GM23338 (cell line): ENCODE data around the gene PCDHA2. TPM values are rescaled to one million over a fixed set of nuclear protein-coding genes. Genes with fewer than 3 reads are reported as not detected.

Experiments used
- ATAC-seq: fragments of 200-7000 bp; cut with Tn5 transposase; 3 replicates; pipeline ENCODE4 v1.9.1; 2020
- DNase-seq: peaks from one replicate; pipeline ENCODE4 v3.0.0-alpha.2; 2015; ENCODE audit warnings: low spot score
- H2AFZ ChIP-seq: fragments of 200-600 bp; sonication (generic); 2 replicates; pipeline ENCODE4 v1.8.0; 2016; ENCODE audit warnings: antibody characterized with exemption, mild to moderate bottlenecking, moderate library complexity
- H3F3A ChIP-seq: fragments of 200-600 bp; sonication (generic); replicated peaks from 2 replicates; pipeline ENCODE4 v1.8.0; 2017; ENCODE audit warnings: antibody characterized with exemption, mixed run types, low read depth
- H3K27ac ChIP-seq: fragments of 200-600 bp; sonication (generic); 2 replicates; pipeline ENCODE4 v1.6.1; 2016; ENCODE audit warnings: low read depth
- H3K27me3 ChIP-seq: fragments of 200-600 bp; sonication (generic); 2 replicates; pipeline ENCODE4 v1.8.0; 2016; ENCODE audit warnings: mild to moderate bottlenecking, mixed run types, moderate library complexity; ENCODE audit not compliant: insufficient read depth
- H3K36me3 ChIP-seq: fragments of 200-600 bp; sonication (generic); 2 replicates; pipeline ENCODE4 v1.8.0; 2016; ENCODE audit warnings: mild to moderate bottlenecking; ENCODE audit not compliant: insufficient read depth
- H3K4me1 ChIP-seq: fragments of 200-600 bp; sonication (generic); 2 replicates; pipeline ENCODE4 v1.8.0; 2016; ENCODE audit warnings: mild to moderate bottlenecking, moderate library complexity; ENCODE audit not compliant: insufficient read depth
- H3K4me2 ChIP-seq: fragments of 200-600 bp; sonication (generic); 2 replicates; pipeline ENCODE4 v1.7.1; 2017; ENCODE audit warnings: mixed run types
- H3K4me3 ChIP-seq: fragments of 200-600 bp; sonication (generic); 2 replicates; pipeline ENCODE4 v1.6.1; 2016; ENCODE audit warnings: mixed run types
- H3K79me2 ChIP-seq: fragments of 200-600 bp; sonication (generic); replicated peaks from 2 replicates; pipeline ENCODE4 v1.8.0; 2017; ENCODE audit warnings: mild to moderate bottlenecking; ENCODE audit not compliant: insufficient read depth
- H3K9me2 ChIP-seq: fragments of 200-600 bp; sonication (generic); 2 replicates; pipeline ENCODE4 v1.8.0; 2017; ENCODE audit not compliant: insufficient read depth
- H4K20me1 ChIP-seq: fragments of 200-600 bp; sonication (generic); replicated peaks from 2 replicates; pipeline ENCODE4 v1.8.0; 2017; ENCODE audit warnings: mild to moderate bottlenecking; ENCODE audit not compliant: insufficient read depth
- H3K27ac Mint-ChIP-seq: 2 replicates; pipeline ENCODE4 v1.8.0; 2020; ENCODE audit warnings: inconsistent platforms, mild to moderate bottlenecking, moderate library complexity, mixed read lengths
- H3K27me3 Mint-ChIP-seq: 3 replicates; pipeline ENCODE4 v1.8.0; 2022; ENCODE audit warnings: low read depth, mild to moderate bottlenecking, moderate library complexity, mixed read lengths, inconsistent platforms; ENCODE audit not compliant: insufficient read depth, poor library complexity
- H3K36me3 Mint-ChIP-seq: 3 replicates; pipeline ENCODE4 v1.8.0; 2021; ENCODE audit warnings: low read depth, mild to moderate bottlenecking, inconsistent platforms, moderate library complexity, mixed read lengths
- H3K4me1 Mint-ChIP-seq: 3 replicates; pipeline ENCODE4 v1.8.0; 2020; ENCODE audit warnings: mild to moderate bottlenecking, inconsistent platforms, mixed read lengths
- H3K4me3 Mint-ChIP-seq: 3 replicates; pipeline ENCODE4 v1.8.0; 2021; ENCODE audit warnings: moderate library complexity, mild to moderate bottlenecking, inconsistent platforms, mixed read lengths
- H3K9me3 Mint-ChIP-seq: 3 replicates; pipeline ENCODE4 v1.8.0; 2020; ENCODE audit warnings: moderate library complexity, mild to moderate bottlenecking, inconsistent platforms, mixed read lengths
- CREB1 ChIP-seq: fragments of 250-450 bp; sonication (Bioruptor Pico); IDR thresholded peaks from 2 replicates; pipeline ENCODE4 v1.5.0; 2020; ENCODE audit warnings: low read depth, mild to moderate bottlenecking, moderate library complexity
- EZH2 ChIP-seq: fragments of 200-600 bp; sonication (generic); IDR thresholded peaks from one replicate; pipeline ENCODE4 v1.8.0; 2017; ENCODE audit warnings: antibody characterized with exemption, mild to moderate bottlenecking, low read depth; ENCODE audit not compliant: unreplicated experiment
- EZH2phosphoT487 ChIP-seq: fragments of 200-600 bp; sonication (generic); IDR thresholded peaks from one replicate; pipeline ENCODE4 v1.8.1; 2018; ENCODE audit warnings: antibody characterized with exemption; ENCODE audit not compliant: unreplicated experiment
- JUNB ChIP-seq: IDR thresholded peaks from one replicate; pipeline ENCODE4 v1.6.1; 2016; ENCODE audit warnings: antibody characterized with exemption; ENCODE audit not compliant: unreplicated experiment
- NANOG ChIP-seq: IDR thresholded peaks from 2 replicates; pipeline ENCODE4 v1.6.1; 2016; ENCODE audit warnings: antibody characterized with exemption, borderline replicate concordance
- STAT1 ChIP-seq: IDR thresholded peaks from one replicate; pipeline ENCODE4 v1.6.1; 2016; ENCODE audit warnings: antibody characterized with exemption; ENCODE audit not compliant: unreplicated experiment
- ZNF331 ChIP-seq: fragments of 250-450 bp; sonication (Bioruptor Pico); IDR thresholded peaks from 2 replicates; pipeline ENCODE4 v1.5.0; 2020; ENCODE audit warnings: low read depth, mild to moderate bottlenecking, moderate library complexity
- long read RNA-seq: library from polyadenylated mRNA; unstranded; transcript quantifications from one replicate; pipeline ENCODE4 v2.0.0, GENCODE V29; 2020; ENCODE audit not compliant: unreplicated experiment
- polyA plus RNA-seq: library from polyadenylated mRNA; unstranded; fragments of >200 nt; fragmentation: Nextera tagmentation; extraction: Ambion mirVana; gene quantifications from 2 replicates; pipeline ENCODE4 v1.2.1, GENCODE V29; 2016
- total RNA-seq: library from RNA; depleted of rRNA; stranded (reverse); fragments of >200 nt; shearing (Covaris generic); gene quantifications from 2 replicates; pipeline ENCODE4 v1.2.3, GENCODE V29; 2014; rRNA removed
- TF ChIP-seq, protein P1 (sequence below), 2 experiments: fragments of 200-600 bp in 1 of 2; sonication (generic) in 1 of 2; conservative IDR thresholded peaks; 2 replicates each; pipeline versions ENCODE4 v1.5.1 to v1.6.1; 2016 to 2017; ENCODE audit warnings: antibody characterized with exemption in 2 of 2, low read depth in 2 of 2, mild to moderate bottlenecking in 2 of 2, moderate library complexity in 1 of 2
- TF ChIP-seq, protein P2 (sequence below): IDR thresholded peaks from 2 replicates; pipeline ENCODE4 v1.6.1; 2016; ENCODE audit warnings: antibody characterized with exemption
- TF ChIP-seq, protein P3 (sequence below): fragments of 250-450 bp; sonication (Bioruptor Pico); IDR thresholded peaks from 2 replicates; pipeline ENCODE4 v1.5.0; 2020; ENCODE audit warnings: mild to moderate bottlenecking, moderate library complexity

The PCDHA2 gene
- total RNA-seq (2.2 and 2.4 TPM in 2 replicates), polyA plus RNA-seq (0.99 and 1.3 TPM in 2 replicates)
- long read RNA-seq, result 0 reads

DNA sequence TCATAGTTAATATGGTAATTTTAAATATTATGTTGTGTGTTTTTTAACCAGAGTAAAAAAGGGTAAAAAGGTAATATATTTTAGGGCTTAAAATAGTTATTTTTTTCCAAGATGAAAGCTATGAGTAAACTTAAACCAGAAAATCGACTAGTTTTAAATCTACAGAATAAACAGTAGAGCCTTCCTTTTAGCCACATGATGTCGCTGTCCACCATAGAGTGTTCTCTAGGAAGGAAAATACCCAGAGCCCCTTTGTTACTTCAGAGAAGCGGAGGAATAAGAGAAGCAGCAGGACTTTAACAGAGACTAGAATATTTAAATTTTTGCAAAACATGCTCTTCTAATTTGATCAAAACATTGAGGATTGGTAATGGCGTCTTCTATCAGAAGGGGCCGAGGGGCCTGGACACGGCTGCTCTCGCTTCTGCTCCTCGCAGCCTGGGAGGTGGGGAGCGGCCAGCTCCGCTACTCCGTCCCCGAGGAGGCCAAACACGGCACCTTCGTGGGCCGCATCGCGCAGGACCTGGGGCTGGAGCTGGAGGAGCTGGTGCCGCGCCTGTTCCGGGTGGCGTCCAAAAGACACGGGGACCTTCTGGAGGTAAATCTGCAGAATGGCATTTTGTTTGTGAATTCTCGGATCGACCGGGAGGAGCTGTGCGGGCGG lies at the start of gene PCDHA2:
TSS of gene PCDHA2 (plus strand) at position 258 of the 664 bp plus-strand sequence.
- Mint-ChIP-seq H3K36me3 (peaks cover 22% of the 10 kb centered on the region), H3K4me1 (no peaks in the 10 kb centered on the region), H3K4me3 (peak within 1 kb of the TSS; percentile 84), H3K27ac (no peak within 1 kb of the TSS), H3K27me3 (no peaks in the 10 kb centered on the region), H3K9me3 (peaks cover 33% of the 10 kb centered on the region)
- H2AFZ ChIP-seq, result peak within 1 kb of the TSS; percentile 48
- H3K27me3 ChIP-seq, result no peaks in the 10 kb centered on the region
- peak; percentile 88 for DNase-seq
- no peaks in the 10 kb centered on the region for H3K4me1 ChIP-seq
- peak within 1 kb of the TSS; percentile 73 for H3K4me2 ChIP-seq
- no peaks in the 10 kb centered on the region for H4K20me1 ChIP-seq
- H3K27ac ChIP-seq, result no peak within 1 kb of the TSS
- ATAC-seq, result peak; percentile 93
- H3K79me2 ChIP-seq, result no peaks in the 10 kb centered on the region
- no peaks in the 10 kb centered on the region for H3K9me2 ChIP-seq
- TF ChIP-seq, protein P1, sequence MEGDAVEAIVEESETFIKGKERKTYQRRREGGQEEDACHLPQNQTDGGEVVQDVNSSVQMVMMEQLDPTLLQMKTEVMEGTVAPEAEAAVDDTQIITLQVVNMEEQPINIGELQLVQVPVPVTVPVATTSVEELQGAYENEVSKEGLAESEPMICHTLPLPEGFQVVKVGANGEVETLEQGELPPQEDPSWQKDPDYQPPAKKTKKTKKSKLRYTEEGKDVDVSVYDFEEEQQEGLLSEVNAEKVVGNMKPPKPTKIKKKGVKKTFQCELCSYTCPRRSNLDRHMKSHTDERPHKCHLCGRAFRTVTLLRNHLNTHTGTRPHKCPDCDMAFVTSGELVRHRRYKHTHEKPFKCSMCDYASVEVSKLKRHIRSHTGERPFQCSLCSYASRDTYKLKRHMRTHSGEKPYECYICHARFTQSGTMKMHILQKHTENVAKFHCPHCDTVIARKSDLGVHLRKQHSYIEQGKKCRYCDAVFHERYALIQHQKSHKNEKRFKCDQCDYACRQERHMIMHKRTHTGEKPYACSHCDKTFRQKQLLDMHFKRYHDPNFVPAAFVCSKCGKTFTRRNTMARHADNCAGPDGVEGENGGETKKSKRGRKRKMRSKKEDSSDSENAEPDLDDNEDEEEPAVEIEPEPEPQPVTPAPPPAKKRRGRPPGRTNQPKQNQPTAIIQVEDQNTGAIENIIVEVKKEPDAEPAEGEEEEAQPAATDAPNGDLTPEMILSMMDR (conservative IDR thresholded peaks at IDR 0.05; ENCODE audit: low read depth in 2 of 2), result peak; percentile 71 to 95
- no peak for TF ChIP-seq ZNF331 (CRISPR knock-in tag)
- peak within 1 kb of the TSS; percentile 55 for H3K4me3 ChIP-seq
- no peaks in the 10 kb centered on the region for H3F3A ChIP-seq
- no peaks in the 10 kb centered on the region for H3K36me3 ChIP-seq

DNA sequence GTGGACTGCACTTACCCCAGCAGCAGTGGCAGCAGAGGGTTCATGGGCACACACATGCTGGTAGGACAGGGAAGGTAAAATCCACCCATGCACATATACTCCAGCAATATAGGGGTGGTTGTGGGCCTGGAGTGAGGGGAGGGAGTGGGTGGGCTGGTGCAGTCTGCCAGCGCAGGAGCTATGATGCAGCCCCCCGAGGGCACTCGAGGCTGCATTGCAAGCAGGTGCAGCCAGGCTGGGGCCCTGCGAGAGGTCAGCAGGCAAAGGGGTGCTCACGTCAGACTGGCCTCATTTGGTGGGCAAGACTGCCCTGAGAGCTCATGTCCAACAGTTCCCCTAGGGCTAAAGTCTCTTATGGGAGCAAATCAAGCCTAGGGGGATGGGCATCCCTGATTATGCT lies 41.1 kb upstream of the PCDHA2 start:
- no peak for TF ChIP-seq CREB1 (CRISPR knock-in tag)
- TF ChIP-seq EZH2phosphoT487, result no peak
- TF ChIP-seq, protein P2, sequence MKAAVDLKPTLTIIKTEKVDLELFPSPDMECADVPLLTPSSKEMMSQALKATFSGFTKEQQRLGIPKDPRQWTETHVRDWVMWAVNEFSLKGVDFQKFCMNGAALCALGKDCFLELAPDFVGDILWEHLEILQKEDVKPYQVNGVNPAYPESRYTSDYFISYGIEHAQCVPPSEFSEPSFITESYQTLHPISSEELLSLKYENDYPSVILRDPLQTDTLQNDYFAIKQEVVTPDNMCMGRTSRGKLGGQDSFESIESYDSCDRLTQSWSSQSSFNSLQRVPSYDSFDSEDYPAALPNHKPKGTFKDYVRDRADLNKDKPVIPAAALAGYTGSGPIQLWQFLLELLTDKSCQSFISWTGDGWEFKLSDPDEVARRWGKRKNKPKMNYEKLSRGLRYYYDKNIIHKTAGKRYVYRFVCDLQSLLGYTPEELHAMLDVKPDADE, result no peak
- no peak for TF ChIP-seq NANOG
- no peak for TF ChIP-seq STAT1
- no peak for TF ChIP-seq EZH2
- TF ChIP-seq JUNB, result no peak
- TF ChIP-seq, protein P3, sequence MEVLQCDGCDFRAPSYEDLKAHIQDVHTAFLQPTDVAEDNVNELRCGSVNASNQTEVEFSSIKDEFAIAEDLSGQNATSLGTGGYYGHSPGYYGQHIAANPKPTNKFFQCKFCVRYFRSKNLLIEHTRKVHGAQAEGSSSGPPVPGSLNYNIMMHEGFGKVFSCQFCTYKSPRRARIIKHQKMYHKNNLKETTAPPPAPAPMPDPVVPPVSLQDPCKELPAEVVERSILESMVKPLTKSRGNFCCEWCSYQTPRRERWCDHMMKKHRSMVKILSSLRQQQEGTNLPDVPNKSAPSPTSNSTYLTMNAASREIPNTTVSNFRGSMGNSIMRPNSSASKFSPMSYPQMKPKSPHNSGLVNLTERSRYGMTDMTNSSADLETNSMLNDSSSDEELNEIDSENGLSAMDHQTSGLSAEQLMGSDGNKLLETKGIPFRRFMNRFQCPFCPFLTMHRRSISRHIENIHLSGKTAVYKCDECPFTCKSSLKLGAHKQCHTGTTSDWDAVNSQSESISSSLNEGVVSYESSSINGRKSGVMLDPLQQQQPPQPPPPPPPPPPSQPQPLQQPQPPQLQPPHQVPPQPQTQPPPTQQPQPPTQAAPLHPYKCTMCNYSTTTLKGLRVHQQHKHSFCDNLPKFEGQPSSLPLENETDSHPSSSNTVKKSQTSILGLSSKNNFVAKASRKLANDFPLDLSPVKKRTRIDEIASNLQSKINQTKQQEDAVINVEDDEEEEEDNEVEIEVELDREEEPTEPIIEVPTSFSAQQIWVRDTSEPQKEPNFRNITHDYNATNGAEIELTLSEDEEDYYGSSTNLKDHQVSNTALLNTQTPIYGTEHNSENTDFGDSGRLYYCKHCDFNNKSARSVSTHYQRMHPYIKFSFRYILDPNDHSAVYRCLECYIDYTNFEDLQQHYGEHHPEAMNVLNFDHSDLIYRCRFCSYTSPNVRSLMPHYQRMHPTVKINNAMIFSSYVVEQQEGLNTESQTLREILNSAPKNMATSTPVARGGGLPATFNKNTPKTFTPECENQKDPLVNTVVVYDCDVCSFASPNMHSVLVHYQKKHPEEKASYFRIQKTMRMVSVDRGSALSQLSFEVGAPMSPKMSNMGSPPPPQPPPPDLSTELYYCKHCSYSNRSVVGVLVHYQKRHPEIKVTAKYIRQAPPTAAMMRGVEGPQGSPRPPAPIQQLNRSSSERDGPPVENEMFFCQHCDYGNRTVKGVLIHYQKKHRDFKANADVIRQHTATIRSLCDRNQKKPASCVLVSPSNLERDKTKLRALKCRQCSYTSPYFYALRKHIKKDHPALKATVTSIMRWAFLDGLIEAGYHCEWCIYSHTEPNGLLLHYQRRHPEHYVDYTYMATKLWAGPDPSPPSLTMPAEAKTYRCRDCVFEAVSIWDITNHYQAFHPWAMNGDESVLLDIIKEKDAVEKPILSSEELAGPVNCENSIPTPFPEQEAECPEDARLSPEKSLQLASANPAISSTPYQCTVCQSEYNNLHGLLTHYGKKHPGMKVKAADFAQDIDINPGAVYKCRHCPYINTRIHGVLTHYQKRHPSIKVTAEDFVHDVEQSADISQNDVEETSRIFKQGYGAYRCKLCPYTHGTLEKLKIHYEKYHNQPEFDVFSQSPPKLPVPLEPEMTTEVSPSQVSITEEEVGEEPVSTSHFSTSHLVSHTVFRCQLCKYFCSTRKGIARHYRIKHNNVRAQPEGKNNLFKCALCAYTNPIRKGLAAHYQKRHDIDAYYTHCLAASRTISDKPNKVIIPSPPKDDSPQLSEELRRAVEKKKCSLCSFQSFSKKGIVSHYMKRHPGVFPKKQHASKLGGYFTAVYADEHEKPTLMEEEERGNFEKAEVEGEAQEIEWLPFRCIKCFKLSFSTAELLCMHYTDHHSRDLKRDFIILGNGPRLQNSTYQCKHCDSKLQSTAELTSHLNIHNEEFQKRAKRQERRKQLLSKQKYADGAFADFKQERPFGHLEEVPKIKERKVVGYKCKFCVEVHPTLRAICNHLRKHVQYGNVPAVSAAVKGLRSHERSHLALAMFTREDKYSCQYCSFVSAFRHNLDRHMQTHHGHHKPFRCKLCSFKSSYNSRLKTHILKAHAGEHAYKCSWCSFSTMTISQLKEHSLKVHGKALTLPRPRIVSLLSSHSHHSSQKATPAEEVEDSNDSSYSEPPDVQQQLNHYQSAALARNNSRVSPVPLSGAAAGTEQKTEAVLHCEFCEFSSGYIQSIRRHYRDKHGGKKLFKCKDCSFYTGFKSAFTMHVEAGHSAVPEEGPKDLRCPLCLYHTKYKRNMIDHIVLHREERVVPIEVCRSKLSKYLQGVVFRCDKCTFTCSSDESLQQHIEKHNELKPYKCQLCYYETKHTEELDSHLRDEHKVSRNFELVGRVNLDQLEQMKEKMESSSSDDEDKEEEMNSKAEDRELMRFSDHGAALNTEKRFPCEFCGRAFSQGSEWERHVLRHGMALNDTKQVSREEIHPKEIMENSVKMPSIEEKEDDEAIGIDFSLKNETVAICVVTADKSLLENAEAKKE (CRISPR knock-in tag), result no peak
- Mint-ChIP-seq H3K4me1 (no peaks in the 10 kb centered on the region), H3K4me3 (no peak overlapping the region), H3K27me3 (peaks cover 2% of the 10 kb centered on the region), H3K36me3 (peaks cover 11% of the 10 kb centered on the region; the same call in 2 of the 3 replicates), H3K9me3 (peaks cover 85% of the 10 kb centered on the region), H3K27ac (no peak overlapping the region)
- H3K4me1 ChIP-seq, result no peaks in the 10 kb centered on the region
- H3K9me2 ChIP-seq, result no peaks in the 10 kb centered on the region
- H4K20me1 ChIP-seq, result no peaks in the 10 kb centered on the region
- H3K79me2 ChIP-seq, result no peaks in the 10 kb centered on the region
- H3K27ac ChIP-seq, result no peak overlapping the region
- H2AFZ ChIP-seq, result no peak overlapping the region
- H3K4me2 ChIP-seq, result no peak overlapping the region
- peaks cover 5% of the 10 kb centered on the region; the same call in 1 of the 2 replicates for H3K36me3 ChIP-seq
- DNase-seq, result no peak
- no peak overlapping the region for H3K4me3 ChIP-seq
- no peak for ATAC-seq
- no peaks in the 10 kb centered on the region for H3F3A ChIP-seq
- H3K27me3 ChIP-seq, result no peaks in the 10 kb centered on the region
